ENCODE data around the gene MEGF9.
A peak's percentile ranks its signal among the peaks of the same experiment; 100 is the strongest.

The MEGF9 gene

GRCh38 chr9:120730654-120731514 lies 16.6 kb upstream of the MEGF9 start:
- DNase-seq (ENCODE audit: low spot score): peak; percentile 67

GRCh38 chr9:120729791-120730241 lies 15.5 kb upstream of the MEGF9 start:
- DNase-seq (ENCODE audit: low spot score): no peak

GRCh38 chr9:120726484-120726883 lies 12.2 kb upstream of the MEGF9 start:
- DNase-seq (ENCODE audit: low spot score): no peak

- no peak for DNase-seq (ENCODE audit: low spot score)
Measured at GRCh38 chr9:120725907-120726306, 11.6 kb upstream of the MEGF9 start.

GRCh38 chr9:120724757-120725400 lies 10.6 kb upstream of the MEGF9 start:
- DNase-seq (ENCODE audit: low spot score): no peak

GRCh38 chr9:120723565-120723964 lies 9.3 kb upstream of the MEGF9 start:
- DNase-seq (ENCODE audit: low spot score): no peak

- no peak for DNase-seq (ENCODE audit: low spot score)
Measured at GRCh38 chr9:120720404-120720803, 6.1 kb upstream of the MEGF9 start.

- DNase-seq (ENCODE audit: low spot score): no peak
Measured at GRCh38 chr9:120718316-120718715, 4.0 kb upstream of the MEGF9 start.

- DNase-seq (ENCODE audit: low spot score): no peak
Measured at GRCh38 chr9:120717176-120717575, 2.9 kb upstream of the MEGF9 start.

- DNase-seq (ENCODE audit: low spot score): no peak
Measured at GRCh38 chr9:120716483-120716882, 2.2 kb upstream of the MEGF9 start.

GRCh38 chr9:120715389-120715924 lies 1.2 kb upstream of the MEGF9 start:
- DNase-seq (ENCODE audit: low spot score): peak; percentile 71

- DNase-seq (ENCODE audit: low spot score): no peak
Measured at GRCh38 chr9:120714846-120715388, 647 bp upstream of the MEGF9 start.

GRCh38 chr9:120713257-120714087 lies 798 bp downstream of the MEGF9 start:
- DNase-seq (ENCODE audit: low spot score): peak; percentile 58

- no peak for DNase-seq (ENCODE audit: low spot score)
Measured at GRCh38 chr9:120712539-120713031, 1.7 kb downstream of the MEGF9 start.

GRCh38 chr9:120711841-120712538 lies 2.3 kb downstream of the MEGF9 start:
- DNase-seq (ENCODE audit: low spot score): no peak

- DNase-seq (ENCODE audit: low spot score): no peak
Measured at GRCh38 chr9:120711354-120711753, 2.9 kb downstream of the MEGF9 start.

- DNase-seq (ENCODE audit: low spot score): no peak
Measured at GRCh38 chr9:120710110-120710981, 3.9 kb downstream of the MEGF9 start.

GRCh38 chr9:120708526-120709224 lies 5.6 kb downstream of the MEGF9 start:
- DNase-seq (ENCODE audit: low spot score): no peak

GRCh38 chr9:120707170-120707569 lies 7.1 kb downstream of the MEGF9 start:
- no peak for DNase-seq (ENCODE audit: low spot score)

Data from D341Med (cell line).